ENCODE results near the gene MC2R.

DNA sequence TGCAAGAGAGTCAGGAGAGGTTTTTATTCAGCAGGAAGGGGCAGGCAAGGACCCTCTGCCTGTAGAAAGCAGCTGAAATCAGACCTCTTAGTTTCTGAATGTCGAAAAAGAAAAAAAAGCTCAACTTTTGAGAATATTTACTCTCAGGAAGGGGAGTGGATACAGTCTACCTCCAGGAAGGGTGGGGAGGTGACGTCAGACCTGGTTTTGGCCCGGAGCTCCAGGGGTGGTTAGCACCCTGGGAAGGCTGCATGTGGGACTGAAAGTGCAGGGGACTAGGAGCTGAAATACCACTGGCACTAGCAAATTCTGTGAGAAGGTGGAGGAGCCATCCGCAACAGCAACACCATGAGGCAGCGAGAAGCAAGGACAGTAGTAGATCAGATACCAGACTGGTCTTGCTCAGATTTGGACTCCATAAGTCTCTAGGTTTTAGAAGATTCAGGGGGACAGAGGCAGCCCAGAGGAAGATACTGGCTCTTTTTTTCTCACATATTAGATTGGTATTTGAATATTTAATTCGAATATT is 19.8 kb downstream of the MC2R start:
- TF ChIP-seq, protein P1, sequence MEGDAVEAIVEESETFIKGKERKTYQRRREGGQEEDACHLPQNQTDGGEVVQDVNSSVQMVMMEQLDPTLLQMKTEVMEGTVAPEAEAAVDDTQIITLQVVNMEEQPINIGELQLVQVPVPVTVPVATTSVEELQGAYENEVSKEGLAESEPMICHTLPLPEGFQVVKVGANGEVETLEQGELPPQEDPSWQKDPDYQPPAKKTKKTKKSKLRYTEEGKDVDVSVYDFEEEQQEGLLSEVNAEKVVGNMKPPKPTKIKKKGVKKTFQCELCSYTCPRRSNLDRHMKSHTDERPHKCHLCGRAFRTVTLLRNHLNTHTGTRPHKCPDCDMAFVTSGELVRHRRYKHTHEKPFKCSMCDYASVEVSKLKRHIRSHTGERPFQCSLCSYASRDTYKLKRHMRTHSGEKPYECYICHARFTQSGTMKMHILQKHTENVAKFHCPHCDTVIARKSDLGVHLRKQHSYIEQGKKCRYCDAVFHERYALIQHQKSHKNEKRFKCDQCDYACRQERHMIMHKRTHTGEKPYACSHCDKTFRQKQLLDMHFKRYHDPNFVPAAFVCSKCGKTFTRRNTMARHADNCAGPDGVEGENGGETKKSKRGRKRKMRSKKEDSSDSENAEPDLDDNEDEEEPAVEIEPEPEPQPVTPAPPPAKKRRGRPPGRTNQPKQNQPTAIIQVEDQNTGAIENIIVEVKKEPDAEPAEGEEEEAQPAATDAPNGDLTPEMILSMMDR (conservative IDR thresholded peaks at IDR 0.05): no peak
- no peak for TF ChIP-seq ZFX (IDR thresholded peaks at IDR 0.05)
